GM19025 (cell line): Measurements from ENCODE around the gene HSPA14.
"Not testable (repeated sequence)": the region's sequence is repeated elsewhere in the genome, so short reads cannot be mapped to it uniquely, and the experiment has no call there.

Experiments used
- ATAC-seq: cut with Tn5 transposase; IDR thresholded peaks from one replicate; pipeline ENCODE4 v1.9.1; 2021; ENCODE audit warnings: mild to moderate bottlenecking, low read depth, moderate library complexity; ENCODE audit not compliant: unreplicated experiment

The HSPA14 gene

DNA sequence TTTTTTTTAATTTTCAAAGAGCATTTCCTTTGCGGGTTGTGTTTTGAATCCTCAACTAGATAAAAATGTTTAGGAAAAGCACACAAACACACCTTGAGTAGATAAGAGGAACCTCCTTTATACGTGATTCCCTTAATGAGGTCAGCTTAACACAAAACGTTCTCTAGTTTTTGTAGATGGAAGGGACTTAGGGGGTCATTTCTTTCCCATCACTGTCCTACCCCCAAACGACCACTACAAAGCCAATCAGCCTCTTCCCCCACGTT is 41.8 kb downstream of the HSPA14 start:
- ATAC-seq = no peak

DNA sequence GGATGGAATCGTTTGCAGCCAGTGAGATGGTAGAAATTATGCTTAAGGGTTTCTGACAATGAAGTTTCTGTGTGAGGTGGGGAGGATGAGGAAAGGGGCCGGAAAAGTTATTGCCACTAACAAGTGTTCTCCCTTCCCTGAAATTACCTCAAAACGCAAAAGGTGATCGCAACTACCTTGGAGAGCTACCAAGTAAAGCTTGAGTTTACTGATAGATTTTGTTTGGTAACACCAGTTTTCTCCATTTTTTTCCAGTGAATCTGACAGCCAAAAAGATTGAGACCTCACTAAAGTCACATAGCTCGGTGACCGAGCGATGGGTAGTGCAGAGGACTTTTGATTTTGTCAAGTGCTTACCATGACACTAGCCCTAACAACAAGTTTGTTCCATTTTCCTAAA is 42.1 kb downstream of the HSPA14 start:
- ATAC-seq = no peak

DNA sequence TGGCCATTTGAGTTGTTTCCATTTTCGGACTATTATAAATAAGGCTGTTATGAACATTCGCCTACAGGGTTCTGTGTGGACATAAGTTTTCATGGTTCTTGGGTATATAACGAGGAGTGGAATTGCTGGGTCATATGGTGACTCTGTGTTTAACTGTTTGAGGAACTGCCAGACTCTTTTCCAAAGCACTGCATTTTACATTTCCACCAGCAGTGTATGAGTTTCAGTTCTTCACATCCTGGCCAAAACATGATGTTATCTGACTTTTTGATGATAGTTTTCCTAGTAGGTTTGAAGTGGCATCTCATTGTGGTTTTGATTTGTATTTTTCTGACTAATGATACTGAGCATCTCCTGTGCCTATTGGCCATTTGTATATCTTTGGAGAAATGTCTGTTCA is 46.0 kb downstream of the HSPA14 start:
- ATAC-seq = no peak

DNA sequence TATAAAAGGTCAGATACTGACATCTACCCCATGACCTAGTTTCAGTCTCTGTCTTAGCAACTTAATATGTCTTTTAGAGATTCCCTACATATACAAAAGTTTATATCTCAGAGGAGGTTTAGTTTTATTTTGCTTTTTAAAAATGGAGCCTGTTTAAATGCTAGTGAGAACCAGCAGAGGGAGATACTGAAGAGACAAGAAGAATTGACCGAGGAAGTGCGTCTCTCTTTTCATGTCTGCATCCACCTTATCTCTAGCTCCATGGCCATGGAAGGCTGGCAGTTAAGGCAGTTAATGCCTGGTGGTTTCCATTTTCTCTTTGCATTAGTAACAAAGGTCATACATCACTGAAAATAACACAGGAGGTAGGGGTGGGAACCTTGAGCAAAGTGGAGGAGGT is 51.2 kb downstream of the HSPA14 start:
- ATAC-seq = no peak

DNA sequence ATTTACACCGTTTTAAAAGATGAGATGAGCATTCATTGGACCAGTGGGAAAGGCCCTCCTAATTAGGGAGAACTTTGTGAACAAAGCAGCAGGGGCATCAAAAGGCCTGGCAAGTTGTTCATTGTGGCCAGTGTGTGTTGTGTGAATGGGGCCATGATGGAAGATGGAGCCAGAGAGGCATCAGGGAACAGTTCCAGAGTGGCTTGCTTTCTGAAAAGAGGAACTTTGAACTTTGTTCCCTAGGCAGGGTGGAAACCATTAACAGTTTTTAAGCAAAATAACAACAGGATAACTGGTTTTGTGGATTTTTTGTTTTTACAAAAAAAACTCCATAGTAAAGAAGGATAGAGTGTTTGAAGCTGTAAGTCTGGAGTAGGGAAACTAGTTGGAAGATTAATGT is 53.0 kb downstream of the HSPA14 start:
- no peak for ATAC-seq

DNA sequence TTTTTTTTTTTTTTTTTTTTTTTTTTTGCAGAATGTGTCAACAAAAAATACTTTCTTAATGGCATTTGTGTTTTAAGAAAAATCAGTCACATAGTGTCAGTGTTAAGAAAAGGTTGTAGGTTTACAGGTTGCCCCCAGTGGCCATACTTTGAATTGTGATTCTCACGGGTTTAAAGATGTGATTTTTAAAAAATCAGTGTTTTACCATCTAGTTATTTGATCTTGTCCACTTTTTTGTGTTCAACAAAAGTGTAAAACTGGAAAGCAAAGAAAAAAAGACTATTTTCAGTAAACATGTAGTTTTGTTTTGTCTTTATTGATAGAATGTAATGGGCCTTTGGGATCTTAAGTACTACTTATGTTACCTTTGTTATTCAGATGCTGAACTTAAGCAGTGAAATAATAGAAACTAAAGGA is 66.2 kb downstream of the HSPA14 start:
- no peak for ATAC-seq

DNA sequence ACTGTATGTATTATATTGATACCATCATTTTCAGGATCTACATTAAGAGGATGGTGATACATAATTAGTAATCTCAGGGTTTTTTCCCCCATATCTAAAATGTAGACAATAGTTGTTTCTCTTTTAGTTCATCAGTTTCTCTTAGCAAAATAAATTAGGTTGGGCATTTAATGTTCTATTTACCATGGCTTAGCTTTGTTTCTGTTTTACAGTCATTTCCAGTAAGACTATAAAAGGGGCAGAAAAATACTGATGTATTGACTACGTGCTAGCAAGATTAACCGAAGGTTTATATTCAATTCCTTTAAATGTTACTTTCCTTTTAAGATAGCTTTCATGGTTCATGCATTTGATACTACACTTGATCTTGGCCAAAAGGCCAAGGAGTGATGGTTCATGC is 66.8 kb downstream of the HSPA14 start:
- no peak for ATAC-seq

DNA sequence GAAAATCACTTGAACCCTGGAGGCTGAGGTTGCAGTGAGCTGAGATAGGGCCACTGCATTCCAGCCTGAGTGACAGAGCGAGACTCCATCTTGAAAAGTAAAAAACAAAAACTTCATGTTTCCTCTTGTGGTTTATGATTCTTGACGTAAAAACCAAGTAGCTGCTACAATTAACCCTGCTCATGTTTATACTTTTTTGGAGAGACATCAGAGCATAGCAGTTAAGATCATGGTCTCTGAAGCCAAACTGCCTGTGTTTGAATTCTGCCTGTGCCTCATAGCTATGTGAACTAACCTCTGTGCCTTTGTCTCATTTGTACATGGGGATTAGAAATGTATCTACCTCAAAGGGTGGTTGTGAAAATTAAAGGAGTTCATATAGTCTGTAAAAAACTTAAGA is 67.8 kb downstream of the HSPA14 start:
- ATAC-seq = no peak

DNA sequence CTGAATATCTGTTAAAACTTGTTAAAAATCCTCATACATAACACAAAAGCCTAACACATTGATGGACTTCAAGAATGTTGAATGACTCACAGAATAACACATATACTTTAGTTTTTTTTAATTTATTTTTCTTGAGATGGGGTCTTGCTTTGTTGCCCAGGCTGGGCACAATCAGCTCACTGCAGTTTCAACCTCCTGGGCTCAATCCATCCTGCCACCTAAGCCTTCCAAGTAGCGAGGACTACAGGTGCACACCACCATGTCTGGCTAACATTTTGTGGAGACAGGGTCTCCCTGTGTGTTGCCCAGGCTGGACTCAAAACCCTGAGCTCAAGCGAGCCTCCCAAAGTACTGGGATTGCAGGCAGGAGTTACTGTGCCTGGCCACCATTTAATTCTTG is 68.7 kb downstream of the HSPA14 start:
- ATAC-seq = no peak

DNA sequence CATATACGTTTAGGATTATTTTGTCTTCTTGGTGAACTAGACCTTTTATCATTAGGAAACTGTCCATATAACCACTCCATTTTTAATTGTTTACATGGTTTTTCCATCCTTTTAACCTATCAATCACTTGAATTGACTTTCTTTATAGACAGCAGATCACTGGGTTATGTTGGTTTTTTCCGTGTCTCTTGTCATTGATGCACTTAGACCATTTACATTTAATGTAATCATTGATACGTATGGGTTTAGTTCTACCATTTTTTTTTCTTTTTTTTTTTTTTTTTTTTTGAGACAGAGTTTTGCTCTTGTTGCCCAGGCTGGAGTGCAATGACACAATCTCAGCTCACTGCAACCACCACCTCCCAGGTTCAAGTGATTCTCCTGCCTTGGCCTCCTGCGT is 69.5 kb downstream of the HSPA14 start:
- not testable (repeated sequence) for ATAC-seq

DNA sequence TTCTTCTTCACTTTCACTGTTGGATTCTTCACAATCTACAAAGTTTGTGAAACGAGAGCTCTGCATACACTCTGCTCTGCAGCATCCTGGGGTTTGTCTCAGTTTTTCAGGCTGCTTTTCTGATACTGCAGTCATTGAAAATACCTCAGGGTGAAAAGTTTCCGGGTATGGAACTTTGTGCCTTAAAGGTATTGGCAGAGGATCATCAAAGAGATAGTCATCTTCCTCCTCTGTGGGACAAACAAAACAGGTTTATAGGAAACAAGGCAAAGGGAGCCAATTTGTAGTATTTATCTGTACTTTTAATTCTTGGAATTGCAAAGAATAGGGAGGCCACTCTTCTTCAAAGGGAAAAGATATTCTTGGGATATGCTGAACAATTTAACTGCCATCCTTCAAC is 71.0 kb downstream of the HSPA14 start:
- no peak for ATAC-seq

DNA sequence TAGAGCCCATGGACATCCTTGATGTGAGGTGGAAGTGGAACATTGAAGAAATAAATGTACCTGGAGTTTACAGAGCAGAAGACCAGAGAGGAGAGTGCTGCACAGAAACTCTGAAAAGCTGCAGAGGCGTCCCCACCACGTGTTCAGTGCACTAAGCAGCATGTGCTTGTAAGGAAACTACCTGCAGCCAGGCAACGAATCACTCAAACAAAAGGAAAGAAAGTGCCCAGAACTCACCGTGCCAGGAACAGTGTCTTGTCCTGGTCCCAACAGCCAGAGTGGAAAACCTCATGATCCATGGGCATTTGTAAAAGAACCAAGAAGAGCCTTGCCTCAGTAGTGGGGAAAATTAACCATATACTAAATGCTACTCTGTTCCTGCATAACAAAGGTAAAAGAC is 72.8 kb downstream of the HSPA14 start:
- no peak for ATAC-seq

DNA sequence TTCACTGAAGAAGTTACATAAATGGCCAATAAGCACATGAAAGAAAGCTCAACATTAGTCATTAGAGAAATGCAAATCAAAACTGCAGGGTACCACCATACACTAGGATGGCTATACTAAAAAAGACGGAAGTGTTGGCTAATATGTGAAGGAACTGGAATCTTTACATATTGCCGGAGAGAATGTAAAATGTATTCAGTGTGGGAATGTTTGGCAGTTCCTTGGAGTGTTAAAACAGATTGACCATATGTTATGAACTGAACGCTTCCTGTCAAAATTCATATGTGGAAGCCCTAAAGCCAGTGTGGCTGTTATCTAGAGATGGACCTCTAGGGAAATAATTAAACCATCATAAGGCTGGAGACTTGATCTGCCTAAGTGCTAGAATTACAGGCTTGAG is 73.7 kb downstream of the HSPA14 start:
- ATAC-seq = no peak

DNA sequence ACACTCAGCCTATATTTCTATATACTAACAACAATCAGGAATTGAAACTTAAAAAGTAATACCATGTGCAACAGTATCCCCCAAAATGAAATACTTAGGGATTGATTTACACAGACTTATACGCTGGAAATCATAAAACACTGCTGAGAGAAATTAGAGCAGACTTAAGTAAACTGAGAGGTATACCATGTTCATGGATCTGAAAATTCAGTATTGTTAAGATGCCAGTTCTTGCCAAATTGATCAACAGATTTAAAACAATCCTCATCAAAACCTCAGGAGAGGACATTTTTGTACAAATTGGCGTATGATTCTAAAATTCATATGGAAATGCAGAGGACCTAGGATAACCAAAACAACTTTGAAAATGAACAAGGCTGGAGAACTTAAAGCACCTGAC is 78.5 kb downstream of the HSPA14 start:
- no peak for ATAC-seq

DNA sequence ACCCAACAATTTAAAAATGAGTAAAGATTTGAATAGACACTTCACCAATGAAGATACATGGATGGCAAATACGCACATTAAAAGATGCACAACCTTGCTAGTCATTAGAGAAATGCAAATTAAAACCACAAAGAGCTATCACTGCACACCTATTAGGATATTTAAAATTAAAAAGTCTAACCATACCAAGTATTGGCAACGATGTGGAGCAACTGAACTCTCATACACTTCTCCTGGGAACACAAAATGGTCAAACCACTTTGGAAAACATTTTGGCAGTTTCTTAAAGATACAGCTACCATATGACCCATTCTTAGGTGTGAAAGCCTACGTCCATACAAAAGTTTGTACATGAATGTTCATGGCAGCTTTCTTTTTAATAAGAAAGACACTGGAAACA is 79.7 kb downstream of the HSPA14 start:
- ATAC-seq = no peak

DNA sequence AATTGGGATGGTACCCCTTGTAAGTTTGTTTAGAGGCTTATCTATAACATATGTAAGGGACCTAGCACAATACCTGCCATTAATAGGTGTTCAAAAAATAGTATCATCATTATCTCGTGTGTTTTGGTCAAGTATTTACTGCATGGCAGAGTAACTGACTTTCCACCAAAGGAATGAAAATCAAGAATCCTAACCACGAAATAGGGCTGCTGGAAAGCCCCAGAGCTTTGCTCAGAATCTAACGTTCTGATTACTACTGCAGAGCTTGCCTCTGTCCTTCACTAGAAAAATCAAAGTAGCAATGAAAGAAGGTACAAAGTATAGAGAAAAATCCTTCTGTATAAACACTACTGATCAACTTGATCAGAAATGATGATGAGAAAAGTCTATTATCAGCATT is 80.9 kb downstream of the HSPA14 start:
- ATAC-seq = no peak
